GM23338 (cell line): Measurements from ENCODE around the gene BAIAP2. TPM values are rescaled to one million over a fixed set of nuclear protein-coding genes. Genes with fewer than 3 reads are reported as not detected.
"Not testable (repeated sequence)": the region's sequence is repeated elsewhere in the genome, so short reads cannot be mapped to it uniquely, and the experiment has no call there.

Source experiments
- ATAC-seq: fragments of 200-7000 bp; cut with Tn5 transposase; 3 replicates; pipeline ENCODE4 v1.9.1; 2020
- DNase-seq: peaks from one replicate; pipeline ENCODE4 v3.0.0-alpha.2; 2015; ENCODE audit warnings: low spot score
- H2AFZ ChIP-seq: fragments of 200-600 bp; sonication (generic); 2 replicates; pipeline ENCODE4 v1.8.0; 2016; ENCODE audit warnings: antibody characterized with exemption, mild to moderate bottlenecking, moderate library complexity
- H3F3A ChIP-seq: fragments of 200-600 bp; sonication (generic); replicated peaks from 2 replicates; pipeline ENCODE4 v1.8.0; 2017; ENCODE audit warnings: antibody characterized with exemption, mixed run types, low read depth
- H3K27ac ChIP-seq: fragments of 200-600 bp; sonication (generic); 2 replicates; pipeline ENCODE4 v1.6.1; 2016; ENCODE audit warnings: low read depth
- H3K27me3 ChIP-seq: fragments of 200-600 bp; sonication (generic); 2 replicates; pipeline ENCODE4 v1.8.0; 2016; ENCODE audit warnings: mild to moderate bottlenecking, mixed run types, moderate library complexity; ENCODE audit not compliant: insufficient read depth
- H3K36me3 ChIP-seq: fragments of 200-600 bp; sonication (generic); 2 replicates; pipeline ENCODE4 v1.8.0; 2016; ENCODE audit warnings: mild to moderate bottlenecking; ENCODE audit not compliant: insufficient read depth
- H3K4me1 ChIP-seq: fragments of 200-600 bp; sonication (generic); 2 replicates; pipeline ENCODE4 v1.8.0; 2016; ENCODE audit warnings: mild to moderate bottlenecking, moderate library complexity; ENCODE audit not compliant: insufficient read depth
- H3K4me2 ChIP-seq: fragments of 200-600 bp; sonication (generic); 2 replicates; pipeline ENCODE4 v1.7.1; 2017; ENCODE audit warnings: mixed run types
- H3K4me3 ChIP-seq: fragments of 200-600 bp; sonication (generic); 2 replicates; pipeline ENCODE4 v1.6.1; 2016; ENCODE audit warnings: mixed run types
- H3K79me2 ChIP-seq: fragments of 200-600 bp; sonication (generic); replicated peaks from 2 replicates; pipeline ENCODE4 v1.8.0; 2017; ENCODE audit warnings: mild to moderate bottlenecking; ENCODE audit not compliant: insufficient read depth
- H3K9me2 ChIP-seq: fragments of 200-600 bp; sonication (generic); 2 replicates; pipeline ENCODE4 v1.8.0; 2017; ENCODE audit not compliant: insufficient read depth
- H4K20me1 ChIP-seq: fragments of 200-600 bp; sonication (generic); replicated peaks from 2 replicates; pipeline ENCODE4 v1.8.0; 2017; ENCODE audit warnings: mild to moderate bottlenecking; ENCODE audit not compliant: insufficient read depth
- H3K27ac Mint-ChIP-seq: 2 replicates; pipeline ENCODE4 v1.8.0; 2020; ENCODE audit warnings: inconsistent platforms, mild to moderate bottlenecking, moderate library complexity, mixed read lengths
- H3K27me3 Mint-ChIP-seq: 3 replicates; pipeline ENCODE4 v1.8.0; 2022; ENCODE audit warnings: low read depth, mild to moderate bottlenecking, moderate library complexity, mixed read lengths, inconsistent platforms; ENCODE audit not compliant: insufficient read depth, poor library complexity
- H3K36me3 Mint-ChIP-seq: 3 replicates; pipeline ENCODE4 v1.8.0; 2021; ENCODE audit warnings: low read depth, mild to moderate bottlenecking, inconsistent platforms, moderate library complexity, mixed read lengths
- H3K4me1 Mint-ChIP-seq: 3 replicates; pipeline ENCODE4 v1.8.0; 2020; ENCODE audit warnings: mild to moderate bottlenecking, inconsistent platforms, mixed read lengths
- H3K4me3 Mint-ChIP-seq: 3 replicates; pipeline ENCODE4 v1.8.0; 2021; ENCODE audit warnings: moderate library complexity, mild to moderate bottlenecking, inconsistent platforms, mixed read lengths
- H3K9me3 Mint-ChIP-seq: 3 replicates; pipeline ENCODE4 v1.8.0; 2020; ENCODE audit warnings: moderate library complexity, mild to moderate bottlenecking, inconsistent platforms, mixed read lengths
- EZH2 ChIP-seq: fragments of 200-600 bp; sonication (generic); IDR thresholded peaks from one replicate; pipeline ENCODE4 v1.8.0; 2017; ENCODE audit warnings: antibody characterized with exemption, mild to moderate bottlenecking, low read depth; ENCODE audit not compliant: unreplicated experiment
- EZH2phosphoT487 ChIP-seq: fragments of 200-600 bp; sonication (generic); IDR thresholded peaks from one replicate; pipeline ENCODE4 v1.8.1; 2018; ENCODE audit warnings: antibody characterized with exemption; ENCODE audit not compliant: unreplicated experiment
- JUNB ChIP-seq: IDR thresholded peaks from one replicate; pipeline ENCODE4 v1.6.1; 2016; ENCODE audit warnings: antibody characterized with exemption; ENCODE audit not compliant: unreplicated experiment
- REST ChIP-seq: IDR thresholded peaks from one replicate; pipeline ENCODE4 v1.6.1; 2018; ENCODE audit warnings: antibody characterized with exemption; ENCODE audit not compliant: unreplicated experiment
- STAT1 ChIP-seq: IDR thresholded peaks from one replicate; pipeline ENCODE4 v1.6.1; 2016; ENCODE audit warnings: antibody characterized with exemption; ENCODE audit not compliant: unreplicated experiment
- ZNF114 ChIP-seq: fragments of 250-450 bp; sonication (Bioruptor Pico); IDR thresholded peaks from 2 replicates; pipeline ENCODE4 v1.5.0; 2020; ENCODE audit warnings: mild to moderate bottlenecking, moderate library complexity
- ZNF331 ChIP-seq: fragments of 250-450 bp; sonication (Bioruptor Pico); IDR thresholded peaks from 2 replicates; pipeline ENCODE4 v1.5.0; 2020; ENCODE audit warnings: low read depth, mild to moderate bottlenecking, moderate library complexity
- polyA plus RNA-seq: library from polyadenylated mRNA; unstranded; fragments of >200 nt; fragmentation: Nextera tagmentation; extraction: Ambion mirVana; gene quantifications from 2 replicates; pipeline ENCODE4 v1.2.1, GENCODE V29; 2016
- total RNA-seq: library from RNA; depleted of rRNA; stranded (reverse); fragments of >200 nt; shearing (Covaris generic); gene quantifications from 2 replicates; pipeline ENCODE4 v1.2.3, GENCODE V29; 2014
- TF ChIP-seq, protein P1 (sequence below): fragments of 250-450 bp; sonication (Bioruptor Pico); IDR thresholded peaks from 2 replicates; pipeline ENCODE4 v1.5.0; 2020; ENCODE audit warnings: mild to moderate bottlenecking, moderate library complexity
- TF ChIP-seq, protein P2 (sequence below), 2 experiments: fragments of 200-600 bp in 1 of 2; sonication (generic) in 1 of 2; conservative IDR thresholded peaks; 2 replicates each; pipeline versions ENCODE4 v1.5.1 to v1.6.1; 2016 to 2017; ENCODE audit warnings: antibody characterized with exemption in 2 of 2, low read depth in 2 of 2, mild to moderate bottlenecking in 2 of 2, moderate library complexity in 1 of 2

Gene BAIAP2
- total and polyA plus RNA-seq, 2 experiments from 2014 or later = 21.7 to 22.7 TPM

- not testable (repeated sequence) for H3F3A ChIP-seq, H3K4me3 Mint-ChIP-seq, H3K4me1 ChIP-seq, H3K36me3 Mint-ChIP-seq, H3K4me3 ChIP-seq, H3K27me3 ChIP-seq, DNase-seq, ATAC-seq, H2AFZ ChIP-seq, H3K36me3 ChIP-seq, H4K20me1 ChIP-seq, H3K27ac ChIP-seq, H3K9me2 ChIP-seq, H3K9me3 Mint-ChIP-seq, H3K79me2 ChIP-seq, H3K4me2 ChIP-seq
- peak overlapping the region; percentile 59; the same call in 1 of the 2 replicates for H3K27ac Mint-ChIP-seq
- peaks cover 19% of the 10 kb centered on the region for H3K4me1 Mint-ChIP-seq
- H3K27me3 Mint-ChIP-seq = peaks cover 14% of the 10 kb centered on the region
Observed at GRCh38 chr17:81078026-81078913, 43.3 kb downstream of the BAIAP2 start.

DNA sequence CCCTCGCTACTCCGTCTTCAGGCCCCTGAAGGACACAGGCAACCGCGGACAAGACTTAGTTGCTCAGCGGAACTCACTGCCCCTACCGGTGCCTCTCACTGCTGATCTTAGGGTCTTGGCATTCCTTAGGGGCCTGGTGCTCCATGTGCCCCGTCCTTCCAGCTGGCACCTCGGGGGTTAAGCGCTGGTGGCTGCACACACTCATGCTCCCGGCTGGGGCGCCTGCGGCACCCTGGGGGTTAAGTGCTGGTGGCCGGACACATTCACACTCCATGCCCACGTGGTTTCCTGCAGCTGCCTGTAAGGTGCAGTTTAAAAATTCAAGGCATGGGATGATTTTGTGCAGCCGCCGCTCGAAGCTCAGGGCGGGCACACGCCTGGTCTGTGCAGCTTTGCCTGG lies 45.1 kb downstream of the BAIAP2 start:
- Histone ChIP-seq H3K27ac (no peak overlapping the region), H3K4me3 (no peak overlapping the region), H2AFZ (no peak overlapping the region), H3K4me1 (no peaks in the 10 kb centered on the region), H3K9me2 (no peaks in the 10 kb centered on the region), H3K4me2 (no peak overlapping the region), H4K20me1 (no peaks in the 10 kb centered on the region), H3K79me2 (no peaks in the 10 kb centered on the region), H3F3A (no peaks in the 10 kb centered on the region), H3K36me3 (no peaks in the 10 kb centered on the region), H3K27me3 (no peaks in the 10 kb centered on the region)
- 0 out of 2 replicates have a peak overlapping the region, but pooled peaks have one; percentile 85 for H3K27ac Mint-ChIP-seq
- no peaks in the 10 kb centered on the region for H3K36me3 Mint-ChIP-seq
- no peak overlapping the region for H3K4me3 Mint-ChIP-seq
- H3K27me3 Mint-ChIP-seq = peaks cover 8% of the 10 kb centered on the region
- H3K4me1 Mint-ChIP-seq = peaks cover 13% of the 10 kb centered on the region
- DNase-seq = no peak
- H3K9me3 Mint-ChIP-seq = no peaks in the 10 kb centered on the region
- ATAC-seq = no peak; the same call in 2 of the 3 replicates
- TF ChIP-seq JUNB (no peak), ZNF114 (CRISPR knock-in tag) (no peak), EZH2 (no peak), ZNF331 (CRISPR knock-in tag) (no peak), STAT1 (no peak), REST (no peak), EZH2phosphoT487 (no peak)
- TF ChIP-seq, protein P1, sequence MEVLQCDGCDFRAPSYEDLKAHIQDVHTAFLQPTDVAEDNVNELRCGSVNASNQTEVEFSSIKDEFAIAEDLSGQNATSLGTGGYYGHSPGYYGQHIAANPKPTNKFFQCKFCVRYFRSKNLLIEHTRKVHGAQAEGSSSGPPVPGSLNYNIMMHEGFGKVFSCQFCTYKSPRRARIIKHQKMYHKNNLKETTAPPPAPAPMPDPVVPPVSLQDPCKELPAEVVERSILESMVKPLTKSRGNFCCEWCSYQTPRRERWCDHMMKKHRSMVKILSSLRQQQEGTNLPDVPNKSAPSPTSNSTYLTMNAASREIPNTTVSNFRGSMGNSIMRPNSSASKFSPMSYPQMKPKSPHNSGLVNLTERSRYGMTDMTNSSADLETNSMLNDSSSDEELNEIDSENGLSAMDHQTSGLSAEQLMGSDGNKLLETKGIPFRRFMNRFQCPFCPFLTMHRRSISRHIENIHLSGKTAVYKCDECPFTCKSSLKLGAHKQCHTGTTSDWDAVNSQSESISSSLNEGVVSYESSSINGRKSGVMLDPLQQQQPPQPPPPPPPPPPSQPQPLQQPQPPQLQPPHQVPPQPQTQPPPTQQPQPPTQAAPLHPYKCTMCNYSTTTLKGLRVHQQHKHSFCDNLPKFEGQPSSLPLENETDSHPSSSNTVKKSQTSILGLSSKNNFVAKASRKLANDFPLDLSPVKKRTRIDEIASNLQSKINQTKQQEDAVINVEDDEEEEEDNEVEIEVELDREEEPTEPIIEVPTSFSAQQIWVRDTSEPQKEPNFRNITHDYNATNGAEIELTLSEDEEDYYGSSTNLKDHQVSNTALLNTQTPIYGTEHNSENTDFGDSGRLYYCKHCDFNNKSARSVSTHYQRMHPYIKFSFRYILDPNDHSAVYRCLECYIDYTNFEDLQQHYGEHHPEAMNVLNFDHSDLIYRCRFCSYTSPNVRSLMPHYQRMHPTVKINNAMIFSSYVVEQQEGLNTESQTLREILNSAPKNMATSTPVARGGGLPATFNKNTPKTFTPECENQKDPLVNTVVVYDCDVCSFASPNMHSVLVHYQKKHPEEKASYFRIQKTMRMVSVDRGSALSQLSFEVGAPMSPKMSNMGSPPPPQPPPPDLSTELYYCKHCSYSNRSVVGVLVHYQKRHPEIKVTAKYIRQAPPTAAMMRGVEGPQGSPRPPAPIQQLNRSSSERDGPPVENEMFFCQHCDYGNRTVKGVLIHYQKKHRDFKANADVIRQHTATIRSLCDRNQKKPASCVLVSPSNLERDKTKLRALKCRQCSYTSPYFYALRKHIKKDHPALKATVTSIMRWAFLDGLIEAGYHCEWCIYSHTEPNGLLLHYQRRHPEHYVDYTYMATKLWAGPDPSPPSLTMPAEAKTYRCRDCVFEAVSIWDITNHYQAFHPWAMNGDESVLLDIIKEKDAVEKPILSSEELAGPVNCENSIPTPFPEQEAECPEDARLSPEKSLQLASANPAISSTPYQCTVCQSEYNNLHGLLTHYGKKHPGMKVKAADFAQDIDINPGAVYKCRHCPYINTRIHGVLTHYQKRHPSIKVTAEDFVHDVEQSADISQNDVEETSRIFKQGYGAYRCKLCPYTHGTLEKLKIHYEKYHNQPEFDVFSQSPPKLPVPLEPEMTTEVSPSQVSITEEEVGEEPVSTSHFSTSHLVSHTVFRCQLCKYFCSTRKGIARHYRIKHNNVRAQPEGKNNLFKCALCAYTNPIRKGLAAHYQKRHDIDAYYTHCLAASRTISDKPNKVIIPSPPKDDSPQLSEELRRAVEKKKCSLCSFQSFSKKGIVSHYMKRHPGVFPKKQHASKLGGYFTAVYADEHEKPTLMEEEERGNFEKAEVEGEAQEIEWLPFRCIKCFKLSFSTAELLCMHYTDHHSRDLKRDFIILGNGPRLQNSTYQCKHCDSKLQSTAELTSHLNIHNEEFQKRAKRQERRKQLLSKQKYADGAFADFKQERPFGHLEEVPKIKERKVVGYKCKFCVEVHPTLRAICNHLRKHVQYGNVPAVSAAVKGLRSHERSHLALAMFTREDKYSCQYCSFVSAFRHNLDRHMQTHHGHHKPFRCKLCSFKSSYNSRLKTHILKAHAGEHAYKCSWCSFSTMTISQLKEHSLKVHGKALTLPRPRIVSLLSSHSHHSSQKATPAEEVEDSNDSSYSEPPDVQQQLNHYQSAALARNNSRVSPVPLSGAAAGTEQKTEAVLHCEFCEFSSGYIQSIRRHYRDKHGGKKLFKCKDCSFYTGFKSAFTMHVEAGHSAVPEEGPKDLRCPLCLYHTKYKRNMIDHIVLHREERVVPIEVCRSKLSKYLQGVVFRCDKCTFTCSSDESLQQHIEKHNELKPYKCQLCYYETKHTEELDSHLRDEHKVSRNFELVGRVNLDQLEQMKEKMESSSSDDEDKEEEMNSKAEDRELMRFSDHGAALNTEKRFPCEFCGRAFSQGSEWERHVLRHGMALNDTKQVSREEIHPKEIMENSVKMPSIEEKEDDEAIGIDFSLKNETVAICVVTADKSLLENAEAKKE (CRISPR knock-in tag) = no peak
- TF ChIP-seq, protein P2, sequence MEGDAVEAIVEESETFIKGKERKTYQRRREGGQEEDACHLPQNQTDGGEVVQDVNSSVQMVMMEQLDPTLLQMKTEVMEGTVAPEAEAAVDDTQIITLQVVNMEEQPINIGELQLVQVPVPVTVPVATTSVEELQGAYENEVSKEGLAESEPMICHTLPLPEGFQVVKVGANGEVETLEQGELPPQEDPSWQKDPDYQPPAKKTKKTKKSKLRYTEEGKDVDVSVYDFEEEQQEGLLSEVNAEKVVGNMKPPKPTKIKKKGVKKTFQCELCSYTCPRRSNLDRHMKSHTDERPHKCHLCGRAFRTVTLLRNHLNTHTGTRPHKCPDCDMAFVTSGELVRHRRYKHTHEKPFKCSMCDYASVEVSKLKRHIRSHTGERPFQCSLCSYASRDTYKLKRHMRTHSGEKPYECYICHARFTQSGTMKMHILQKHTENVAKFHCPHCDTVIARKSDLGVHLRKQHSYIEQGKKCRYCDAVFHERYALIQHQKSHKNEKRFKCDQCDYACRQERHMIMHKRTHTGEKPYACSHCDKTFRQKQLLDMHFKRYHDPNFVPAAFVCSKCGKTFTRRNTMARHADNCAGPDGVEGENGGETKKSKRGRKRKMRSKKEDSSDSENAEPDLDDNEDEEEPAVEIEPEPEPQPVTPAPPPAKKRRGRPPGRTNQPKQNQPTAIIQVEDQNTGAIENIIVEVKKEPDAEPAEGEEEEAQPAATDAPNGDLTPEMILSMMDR (conservative IDR thresholded peaks at IDR 0.05; ENCODE audit: low read depth in 2 of 2) = no peak
